Measurements from ENCODE around the gene PPP1R1A.

Gene PPP1R1A

DNA sequence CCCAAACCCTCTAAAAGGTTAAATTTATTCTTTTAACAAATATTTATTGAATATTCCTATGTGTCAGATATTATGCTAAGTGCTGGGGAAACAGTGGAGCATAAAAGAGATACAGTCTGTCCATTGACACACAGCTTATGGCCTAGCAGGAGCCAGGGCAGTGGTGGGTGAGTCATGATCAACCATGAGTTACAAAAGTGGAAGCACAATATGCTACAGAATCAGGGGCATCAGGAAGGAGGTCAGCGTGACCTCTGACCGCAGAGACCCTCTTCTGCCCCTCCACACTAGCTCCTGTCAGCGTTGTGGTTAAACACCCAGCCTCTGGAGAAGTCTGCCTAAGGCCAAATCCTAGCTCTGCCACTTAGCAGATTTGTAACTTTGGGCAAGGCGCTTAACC lies 4.7 kb upstream of the PPP1R1A start:
- H3K36me3 ChIP-seq (replicated peaks): no peaks in the 10 kb centered on the region
- H3K4me1 ChIP-seq: no peaks in the 10 kb centered on the region
- no peak for DNase-seq (ENCODE audit: low spot score in 2 of 2)
- in situ Hi-C loops (cut with MboI; ENCODE audit: low sequenced_read_pairs): no loop called here
- no peak overlapping the region for H3K4me3 ChIP-seq
- peaks cover 5% of the 10 kb centered on the region; the same call in 1 of the 2 replicates for H3K27me3 ChIP-seq (ENCODE audit: low read depth)
- no peaks in the 10 kb centered on the region for H3K9me3 ChIP-seq

DNA sequence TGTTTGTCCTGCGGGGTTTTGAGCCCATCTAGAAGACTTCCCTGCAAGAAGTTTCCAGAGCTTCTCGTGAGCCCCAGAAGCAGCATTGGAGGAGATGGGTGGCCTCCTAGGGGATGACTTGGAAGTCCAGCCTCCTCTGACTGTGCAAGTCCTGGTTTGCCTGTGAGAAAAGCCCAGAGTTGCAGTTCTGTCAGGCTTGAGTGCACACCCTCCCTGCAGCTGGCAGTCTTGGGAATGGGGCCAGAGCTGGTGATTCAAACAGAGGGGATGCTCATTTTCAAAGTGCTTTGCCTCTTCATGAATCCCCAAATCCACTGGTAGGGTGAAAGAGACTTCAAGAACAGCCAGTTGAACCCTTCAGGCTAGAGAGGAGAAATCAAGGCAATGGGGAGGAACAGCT lies 3.9 kb upstream of the PPP1R1A start:
- H3K9me3 ChIP-seq: no peaks in the 10 kb centered on the region
- in situ Hi-C loops (cut with MboI; ENCODE audit: low sequenced_read_pairs): no loop called here
- peaks cover 2% of the 10 kb centered on the region; the same call in 1 of the 2 replicates for H3K27me3 ChIP-seq (ENCODE audit: low read depth)
- DNase-seq (ENCODE audit: low spot score in 2 of 2): no peak
- no peaks in the 10 kb centered on the region for H3K36me3 ChIP-seq (replicated peaks)
- H3K4me3 ChIP-seq: no peak overlapping the region
- H3K4me1 ChIP-seq: no peaks in the 10 kb centered on the region

DNA sequence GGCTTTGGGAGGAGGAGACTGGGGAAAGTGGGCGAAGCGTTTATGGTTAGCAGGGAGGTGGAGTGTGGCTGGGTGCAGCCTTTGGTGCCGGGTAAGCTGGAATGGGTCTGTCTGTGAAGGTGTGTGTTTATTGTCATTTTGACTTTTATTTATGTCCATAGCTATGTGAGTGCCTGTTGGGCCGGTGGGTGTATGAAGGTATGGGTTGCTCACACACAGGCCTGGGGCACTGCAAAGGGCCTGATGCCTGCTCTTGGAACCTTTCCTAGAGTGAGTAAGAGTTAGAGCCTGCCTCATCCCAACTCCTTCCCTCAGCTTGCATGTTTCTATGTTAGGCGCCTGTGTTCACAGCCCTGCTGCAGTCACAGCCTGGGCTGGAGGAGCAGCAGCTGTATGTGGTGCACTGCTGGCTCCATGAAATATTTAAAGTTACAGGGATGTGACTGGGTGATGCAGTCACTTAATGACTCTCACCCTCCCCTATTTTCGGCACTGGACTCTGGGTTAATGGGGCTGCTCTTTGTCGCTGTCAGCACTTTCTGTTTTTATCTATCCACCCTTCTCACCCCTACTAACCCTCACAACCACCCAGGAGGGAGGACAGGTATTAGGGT lies 2.6 kb upstream of the PPP1R1A start:
- DNase-seq (ENCODE audit: low spot score in 2 of 2): no peak
- in situ Hi-C loops (cut with MboI; ENCODE audit: low sequenced_read_pairs): no loop called here
- H3K27me3 ChIP-seq (ENCODE audit: low read depth): no peaks in the 10 kb centered on the region; the same call in 1 of the 2 replicates

DNA sequence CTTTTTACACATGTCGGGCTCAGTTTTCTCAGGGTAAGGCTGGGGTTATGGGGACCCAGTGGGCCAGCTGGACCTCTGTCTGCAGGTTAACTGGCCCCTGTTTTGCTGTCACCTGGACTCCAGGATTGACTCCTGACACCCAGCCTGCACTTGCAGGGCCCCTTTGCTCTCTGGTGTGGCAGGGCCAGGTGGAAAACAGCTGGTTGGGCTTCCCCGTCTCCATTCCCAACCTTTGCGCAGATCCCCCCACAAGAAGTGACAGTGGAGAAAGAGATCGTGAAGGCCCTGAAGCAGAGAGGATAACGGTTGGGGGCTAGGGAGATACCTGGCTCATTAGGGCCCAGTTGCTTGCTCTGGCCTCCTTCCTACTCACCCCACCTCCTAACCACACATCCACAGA lies 1.5 kb upstream of the PPP1R1A start:
- no peak for DNase-seq (ENCODE audit: low spot score in 2 of 2)
- no peaks in the 10 kb centered on the region for H3K4me1 ChIP-seq
- no peaks in the 10 kb centered on the region for H3K9me3 ChIP-seq
- H3K36me3 ChIP-seq (replicated peaks): no peaks in the 10 kb centered on the region
- no peak overlapping the region for H3K4me3 ChIP-seq
- no peaks in the 10 kb centered on the region; the same call in 1 of the 2 replicates for H3K27me3 ChIP-seq (ENCODE audit: low read depth)
- in situ Hi-C loops (cut with MboI; ENCODE audit: low sequenced_read_pairs): no loop called here

More for the DNA sequence above, 2.6 kb upstream of the PPP1R1A start:
- no peaks in the 10 kb centered on the region for H3K4me1 ChIP-seq
- H3K9me3 ChIP-seq: no peaks in the 10 kb centered on the region
- H3K36me3 ChIP-seq (replicated peaks): no peaks in the 10 kb centered on the region
- no peak overlapping the region for H3K4me3 ChIP-seq

DNA sequence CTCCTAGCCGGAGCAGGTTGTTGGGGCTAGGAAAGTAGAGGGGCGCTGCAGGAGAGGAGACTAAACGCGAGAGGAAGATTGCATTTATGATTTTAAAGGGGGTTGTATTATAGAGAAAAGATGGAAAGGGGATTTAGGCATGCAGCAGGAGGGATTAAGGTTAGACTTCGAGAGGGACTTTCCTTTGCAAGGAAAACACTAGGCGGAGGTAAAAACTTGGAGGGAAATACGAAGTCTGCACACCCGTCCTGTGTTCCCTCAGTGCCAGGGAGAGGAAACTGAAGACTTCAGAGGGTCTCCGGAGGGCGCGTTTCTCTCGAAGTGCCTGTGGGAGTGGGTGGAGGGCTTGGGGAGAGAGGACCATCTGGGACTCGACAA lies 420 bp upstream of the PPP1R1A start:
- Histone ChIP-seq H3K36me3 (replicated peaks) (no peaks in the 10 kb centered on the region), H3K9me3 (no peaks in the 10 kb centered on the region), H3K4me1 (no peaks in the 10 kb centered on the region), H3K4me3 (peak overlapping the region; percentile 41), H3K27me3 (ENCODE audit: low read depth) (no peaks in the 10 kb centered on the region; the same call in 1 of the 2 replicates)
- no peak for DNase-seq (ENCODE audit: low spot score in 2 of 2)
- in situ Hi-C loops (cut with MboI; ENCODE audit: low sequenced_read_pairs): no loop called here

DNA sequence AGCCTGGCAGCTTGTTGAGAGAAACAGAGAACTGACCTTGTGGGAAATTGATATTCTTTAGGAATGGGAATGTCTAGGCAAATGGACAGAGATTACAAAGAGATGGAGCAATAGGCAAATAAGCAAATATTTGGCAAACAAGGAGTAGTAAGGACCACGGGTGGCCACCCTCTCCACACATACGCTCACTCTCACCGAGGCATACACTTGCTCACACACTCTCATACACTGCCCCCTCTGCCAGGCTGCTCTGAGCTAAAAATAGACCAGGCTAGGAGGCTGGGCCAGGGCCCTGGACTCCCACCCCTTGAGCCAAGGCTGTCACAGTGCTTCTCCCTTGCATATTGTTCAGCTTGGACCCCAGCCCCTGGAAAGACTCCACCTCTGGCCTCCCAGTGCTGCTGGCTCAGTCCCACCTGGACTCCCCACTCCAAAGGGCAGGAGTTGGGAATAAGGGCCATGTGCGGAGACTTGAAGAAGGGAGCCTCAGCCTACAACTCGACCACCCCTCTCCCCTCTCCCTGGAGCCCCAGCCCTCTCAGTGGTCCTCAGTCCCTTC lies 1.1 kb downstream of the PPP1R1A start:
- no peaks in the 10 kb centered on the region for H3K4me1 ChIP-seq

DNA sequence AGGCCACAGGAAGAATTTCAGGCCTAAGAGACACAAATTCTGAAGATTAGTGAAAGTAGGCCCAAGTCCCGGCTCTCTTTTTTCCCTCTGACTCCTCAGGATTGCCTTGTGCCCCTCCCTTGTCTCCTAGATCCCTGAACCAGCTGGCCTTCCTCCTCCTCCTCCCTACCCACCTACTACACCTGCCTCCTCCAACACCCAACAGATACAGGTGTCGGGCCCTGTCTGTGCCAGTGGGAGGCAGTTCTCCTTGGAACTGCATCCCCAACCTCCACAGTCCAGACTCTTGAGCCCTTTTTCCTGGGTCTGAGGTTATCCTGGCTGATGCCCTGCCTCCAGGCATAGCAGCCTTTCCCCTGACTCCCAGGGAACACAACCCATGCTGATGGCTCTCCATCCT lies 1.8 kb downstream of the PPP1R1A start:
- Histone ChIP-seq H3K36me3 (replicated peaks) (no peaks in the 10 kb centered on the region), H3K9me3 (no peaks in the 10 kb centered on the region), H3K4me1 (no peaks in the 10 kb centered on the region), H3K27me3 (ENCODE audit: low read depth) (no peaks in the 10 kb centered on the region; the same call in 1 of the 2 replicates), H3K4me3 (no peak overlapping the region)
- in situ Hi-C loops (cut with MboI; ENCODE audit: low sequenced_read_pairs): no loop called here
- no peak for DNase-seq (ENCODE audit: low spot score in 2 of 2)

More for the DNA sequence above, 1.1 kb downstream of the PPP1R1A start:
- H3K36me3 ChIP-seq (replicated peaks): no peaks in the 10 kb centered on the region
- H3K9me3 ChIP-seq: no peaks in the 10 kb centered on the region
- DNase-seq (ENCODE audit: low spot score in 2 of 2): no peak
- H3K4me3 ChIP-seq: peak overlapping the region; percentile 41
- in situ Hi-C loops (cut with MboI; ENCODE audit: low sequenced_read_pairs): no loop called here
- no peaks in the 10 kb centered on the region; the same call in 1 of the 2 replicates for H3K27me3 ChIP-seq (ENCODE audit: low read depth)

DNA sequence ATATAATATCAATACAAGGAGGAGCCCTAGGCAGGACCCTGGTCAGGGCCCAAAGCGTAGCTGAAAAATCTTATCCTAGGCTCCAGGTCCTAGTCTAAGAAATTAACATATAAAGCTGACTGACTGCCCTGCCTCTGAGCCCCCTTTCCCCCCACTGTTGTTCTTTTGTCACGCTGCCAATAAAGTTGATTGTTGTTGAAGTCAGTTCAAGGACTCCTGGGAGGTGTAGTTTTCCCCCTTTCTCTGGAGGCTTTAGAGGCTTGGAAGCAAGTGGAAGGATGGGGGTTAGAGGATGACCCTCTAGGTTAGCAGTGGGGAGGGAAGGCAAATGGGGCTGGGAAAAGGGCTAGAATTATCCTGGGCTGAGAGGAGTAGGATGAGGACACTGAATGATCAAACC lies 3.2 kb downstream of the PPP1R1A start:
- in situ Hi-C loops (cut with MboI; ENCODE audit: low sequenced_read_pairs): no loop called here
- H3K4me1 ChIP-seq: no peaks in the 10 kb centered on the region

DNA sequence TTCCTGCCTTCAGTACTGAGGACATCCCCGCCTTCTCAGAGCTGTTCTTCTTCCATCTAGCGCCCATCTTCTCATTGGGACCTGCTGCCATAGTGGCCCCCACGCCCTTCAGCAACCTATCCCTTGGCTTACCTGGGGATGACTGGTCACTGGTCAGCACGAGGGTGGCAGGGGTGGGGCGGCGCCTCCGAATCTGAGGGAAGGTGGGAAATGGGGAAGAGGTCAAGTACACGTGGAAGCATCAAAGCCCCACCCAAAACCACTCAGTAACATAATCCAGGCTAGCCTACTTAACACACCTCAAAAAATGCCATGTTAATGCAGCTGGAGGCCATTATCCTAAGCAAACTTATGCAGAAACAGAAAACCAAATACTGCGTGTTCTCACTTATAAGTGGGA lies 4.3 kb downstream of the PPP1R1A start:
- in situ Hi-C loops (cut with MboI; ENCODE audit: low sequenced_read_pairs): no loop called here
- DNase-seq (ENCODE audit: low spot score in 2 of 2): no peak
- Histone ChIP-seq H3K36me3 (replicated peaks) (no peaks in the 10 kb centered on the region), H3K4me3 (no peak overlapping the region), H3K27me3 (ENCODE audit: low read depth) (no peaks in the 10 kb centered on the region; the same call in 1 of the 2 replicates), H3K9me3 (no peaks in the 10 kb centered on the region), H3K4me1 (no peaks in the 10 kb centered on the region)

More for the DNA sequence above, 3.2 kb downstream of the PPP1R1A start:
- no peak for DNase-seq (ENCODE audit: low spot score in 2 of 2)
- H3K27me3 ChIP-seq (ENCODE audit: low read depth): no peaks in the 10 kb centered on the region; the same call in 1 of the 2 replicates
- no peaks in the 10 kb centered on the region for H3K36me3 ChIP-seq (replicated peaks)
- no peaks in the 10 kb centered on the region for H3K9me3 ChIP-seq
- H3K4me3 ChIP-seq: no peak overlapping the region

DNA sequence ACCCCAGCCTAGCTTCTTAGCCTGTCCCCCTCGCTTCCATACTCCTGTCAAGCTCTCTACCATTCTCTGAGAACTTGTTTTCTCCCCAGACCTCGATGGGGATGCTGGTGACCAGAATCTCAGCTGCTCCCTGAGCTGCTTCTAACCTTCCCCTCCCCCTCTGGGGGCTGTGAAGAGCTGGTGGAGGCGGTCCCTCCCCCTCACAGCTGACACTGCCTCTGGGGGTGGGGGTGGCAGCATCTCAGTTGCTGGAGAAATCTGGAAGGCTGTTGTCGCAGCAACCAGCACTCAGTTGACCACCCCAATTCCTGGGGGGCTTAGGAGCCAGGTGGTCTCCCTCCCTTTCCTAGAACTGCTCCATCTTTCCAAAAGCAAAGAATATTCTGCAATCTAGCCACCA lies 4.7 kb downstream of the PPP1R1A start:
- in situ Hi-C loops (cut with MboI; ENCODE audit: low sequenced_read_pairs): no loop called here
- H3K4me1 ChIP-seq: no peaks in the 10 kb centered on the region
- H3K9me3 ChIP-seq: no peaks in the 10 kb centered on the region
- no peak overlapping the region for H3K4me3 ChIP-seq
- DNase-seq (ENCODE audit: low spot score in 2 of 2): no peak
- no peaks in the 10 kb centered on the region for H3K36me3 ChIP-seq (replicated peaks)
- H3K27me3 ChIP-seq (ENCODE audit: low read depth): no peaks in the 10 kb centered on the region

DNA sequence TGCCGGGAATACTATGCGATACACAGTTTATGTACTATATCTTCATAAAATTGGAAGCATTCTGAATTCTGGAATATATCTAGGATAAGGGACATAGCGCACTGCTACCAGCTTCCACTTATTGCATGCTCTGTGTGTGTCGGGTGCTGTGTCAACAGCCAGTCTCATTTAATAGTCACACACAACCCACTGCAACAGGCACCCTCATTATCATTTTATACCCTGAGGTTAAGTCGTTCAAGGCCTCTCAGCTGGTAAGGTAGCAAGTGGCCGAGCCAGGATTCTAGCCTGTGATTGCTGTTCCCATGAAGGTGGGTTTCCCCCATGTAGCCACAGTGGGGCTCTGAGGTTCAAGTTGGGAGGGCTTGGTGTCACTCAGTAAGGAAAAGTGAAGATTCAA lies 7.0 kb downstream of the PPP1R1A start:
- in situ Hi-C loops (cut with MboI; ENCODE audit: low sequenced_read_pairs): no loop called here
- DNase-seq (ENCODE audit: low spot score in 2 of 2): no peak
- H3K9me3 ChIP-seq: no peaks in the 10 kb centered on the region
- no peaks in the 10 kb centered on the region for H3K27me3 ChIP-seq (ENCODE audit: low read depth)
- H3K4me3 ChIP-seq: no peak overlapping the region
- H3K36me3 ChIP-seq (replicated peaks): no peaks in the 10 kb centered on the region
- H3K4me1 ChIP-seq: no peaks in the 10 kb centered on the region

DNA sequence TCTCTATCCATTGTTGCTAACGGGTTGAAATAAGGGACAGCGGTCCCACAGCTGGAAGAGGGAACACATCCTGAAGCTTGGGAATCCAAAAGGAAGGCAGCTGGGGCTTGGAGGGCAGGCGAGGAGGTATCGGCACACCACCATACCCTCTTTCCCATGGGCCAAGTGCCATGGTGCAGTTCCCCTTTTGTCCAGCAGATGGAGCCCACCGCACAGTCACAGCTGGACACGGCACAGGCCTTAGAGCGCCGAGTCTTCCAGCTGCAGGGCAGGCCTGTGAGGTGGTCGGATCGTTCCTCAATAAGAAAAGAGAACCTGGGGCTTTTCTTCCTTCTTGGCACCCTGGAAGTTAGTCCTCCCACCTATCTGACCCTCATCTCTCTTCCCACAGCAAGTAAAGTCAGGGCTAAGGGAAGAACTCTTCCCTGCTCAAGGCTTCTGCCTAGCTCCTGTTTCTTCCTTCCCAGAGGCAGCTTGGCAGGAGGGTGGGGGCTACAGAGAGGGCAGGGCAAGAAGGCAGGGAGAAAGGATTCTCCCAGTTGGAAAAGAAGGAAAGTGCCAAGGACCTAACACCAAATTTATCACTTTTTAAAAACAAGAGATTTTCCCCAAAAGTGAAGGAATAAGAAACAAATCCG lies 8.6 kb downstream of the PPP1R1A start:
- in situ Hi-C loops (cut with MboI; ENCODE audit: low sequenced_read_pairs): no loop called here

DNA sequence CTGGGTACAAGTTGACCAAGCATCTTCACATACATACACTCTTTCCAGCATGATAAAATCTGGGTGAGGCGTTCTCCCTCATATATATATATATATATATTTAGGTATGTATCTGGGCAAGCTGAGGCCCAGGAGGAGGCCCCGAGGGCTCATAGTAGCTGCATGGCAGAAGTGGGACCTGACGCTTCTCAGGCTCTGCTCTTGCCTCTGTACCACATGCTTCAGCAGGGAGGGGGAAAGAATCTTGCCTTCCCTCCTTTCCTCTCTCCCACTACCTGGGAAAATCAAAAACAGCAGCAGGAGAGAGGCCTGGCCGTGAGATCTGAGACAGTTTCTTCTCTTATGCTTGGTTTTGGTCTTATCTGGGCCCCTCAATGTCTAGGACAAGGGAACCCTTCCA lies 9.2 kb downstream of the PPP1R1A start:
- Histone ChIP-seq H3K4me3 (no peak overlapping the region), H3K27me3 (ENCODE audit: low read depth) (no peaks in the 10 kb centered on the region), H3K9me3 (no peaks in the 10 kb centered on the region), H3K4me1 (no peaks in the 10 kb centered on the region), H3K36me3 (replicated peaks) (no peaks in the 10 kb centered on the region)
- in situ Hi-C loops (cut with MboI; ENCODE audit: low sequenced_read_pairs): no loop called here
- no peak for DNase-seq (ENCODE audit: low spot score in 2 of 2)

More for the DNA sequence above, 8.6 kb downstream of the PPP1R1A start:
- Histone ChIP-seq H3K9me3 (no peaks in the 10 kb centered on the region), H3K36me3 (replicated peaks) (no peaks in the 10 kb centered on the region), H3K4me3 (no peak overlapping the region), H3K27me3 (ENCODE audit: low read depth) (no peaks in the 10 kb centered on the region), H3K4me1 (no peaks in the 10 kb centered on the region)
- DNase-seq (ENCODE audit: low spot score in 2 of 2): peak; percentile 65 to 91

DNA sequence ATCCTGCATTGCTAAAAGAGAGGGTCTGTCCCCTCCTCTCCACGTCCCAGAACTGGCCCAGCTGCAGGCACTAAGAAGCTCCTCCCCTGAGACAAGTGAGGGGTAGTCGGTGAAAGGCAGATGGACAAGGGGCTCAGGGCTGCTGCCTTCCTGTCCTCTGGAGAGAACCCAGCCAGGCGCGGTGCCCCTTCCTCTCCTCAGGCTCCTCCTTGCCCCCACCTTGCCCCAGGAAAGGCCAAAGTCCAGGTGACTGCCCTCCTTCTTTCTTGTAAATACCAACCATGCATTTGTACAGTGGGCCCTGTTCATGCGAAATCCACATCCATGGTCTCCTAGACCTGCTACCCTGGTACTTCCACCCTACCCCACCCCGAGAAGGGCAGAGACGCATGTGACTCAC lies 9.7 kb downstream of the PPP1R1A start:
- no peak for DNase-seq (ENCODE audit: low spot score in 2 of 2)
- H3K9me3 ChIP-seq: no peaks in the 10 kb centered on the region
- H3K36me3 ChIP-seq (replicated peaks): no peaks in the 10 kb centered on the region
- H3K4me3 ChIP-seq: no peak overlapping the region
- H3K27me3 ChIP-seq (ENCODE audit: low read depth): no peaks in the 10 kb centered on the region
- in situ Hi-C loops (cut with MboI; ENCODE audit: low sequenced_read_pairs): no loop called here
- no peaks in the 10 kb centered on the region for H3K4me1 ChIP-seq

All from HAP-1 (cell line).